HepG2 (cell line): ENCODE data around the gene SOST. TPM values are rescaled to one million over a fixed set of nuclear protein-coding genes. Genes with fewer than 3 reads are reported as not detected.

Experiments used
- CBX1 ChIP-seq: IDR thresholded peaks from one replicate; pipeline ENCODE4 v1.6.1; 2016; ENCODE audit warnings: antibody characterized with exemption, low read depth
- DMTF1 ChIP-seq: sonication (generic); formaldehyde crosslinking; IDR thresholded peaks from 2 replicates; pipeline ENCODE4 v1.4.0; 2020; ENCODE audit warnings: mild to moderate bottlenecking, missing genetic modification reagents
- ELF1 ChIP-seq: sonication (generic); formaldehyde crosslinking; IDR thresholded peaks from 2 replicates; pipeline ENCODE4 v1.4.0; 2020; ENCODE audit warnings: missing genetic modification reagents
- FOXO1 ChIP-seq: sonication (generic); formaldehyde crosslinking; IDR thresholded peaks from 2 replicates; pipeline ENCODE4 v1.4.0; 2020; ENCODE audit warnings: missing genetic modification reagents
- HOXD1 ChIP-seq: sonication (generic); formaldehyde crosslinking; IDR thresholded peaks from 2 replicates; pipeline ENCODE4 v1.5.0; 2020; ENCODE audit warnings: missing genetic modification reagents
- KDM5A ChIP-seq: fragments of 200-600 bp; sonication (generic); IDR thresholded peaks from 2 replicates; pipeline ENCODE4 v1.7.0; 2018; ENCODE audit warnings: antibody characterized with exemption, mild to moderate bottlenecking, low read length, borderline replicate concordance
- KLF15 ChIP-seq: sonication (generic); formaldehyde crosslinking; IDR thresholded peaks from 2 replicates; pipeline ENCODE4 v1.8.1; 2023; ENCODE audit warnings: borderline replicate concordance, mild to moderate bottlenecking, inconsistent platforms, missing genetic modification reagents, mixed read lengths
- LCORL ChIP-seq, 2 experiments: fragments of 450-650 bp in 1 of 2; sonication (generic) in 1 of 2; formaldehyde crosslinking in 1 of 2; IDR thresholded peaks; 2 replicates each; pipeline versions ENCODE4 v1.5.0 to v1.6.1; 2017 to 2020; ENCODE audit warnings: antibody characterized with exemption in 1 of 2, missing genetic modification reagents in 1 of 2
- MAFG ChIP-seq: sonication (generic); formaldehyde crosslinking; IDR thresholded peaks from 2 replicates; pipeline ENCODE4 v1.5.1; 2020; ENCODE audit warnings: mild to moderate bottlenecking, missing genetic modification reagents
- MED8 ChIP-seq: sonication (generic); formaldehyde crosslinking; IDR thresholded peaks from 2 replicates; pipeline ENCODE4 v1.8.1; 2023; ENCODE audit warnings: mild to moderate bottlenecking, missing genetic modification reagents; ENCODE audit not compliant: insufficient replicate concordance
- NCOA5 ChIP-seq: sonication (generic); formaldehyde crosslinking; IDR thresholded peaks from 2 replicates; pipeline ENCODE4 v1.4.0; 2020; ENCODE audit warnings: missing genetic modification reagents
- NCOR1 ChIP-seq: fragments of 200-600 bp; sonication (generic); IDR thresholded peaks from 2 replicates; pipeline ENCODE4 v1.7.0; 2017; ENCODE audit warnings: antibody characterized with exemption, low read length, borderline replicate concordance
- PITX1 ChIP-seq: sonication (generic); formaldehyde crosslinking; IDR thresholded peaks from 2 replicates; pipeline ENCODE4 v1.5.1; 2020; ENCODE audit warnings: mild to moderate bottlenecking, missing genetic modification reagents
- RBFOX2 ChIP-seq: fragments of 200-400 bp; formaldehyde crosslinking; IDR thresholded peaks from 2 replicates; pipeline ENCODE4 v1.6.1; 2017; ENCODE audit warnings: low read depth, mild to moderate bottlenecking, low read length
- SETDB1 ChIP-seq: sonication (generic); formaldehyde crosslinking; IDR thresholded peaks from 2 replicates; pipeline ENCODE4 v1.5.1; 2020; ENCODE audit warnings: missing genetic modification reagents, mild to moderate bottlenecking, borderline replicate concordance
- STAT5B ChIP-seq: sonication (generic); formaldehyde crosslinking; IDR thresholded peaks from 2 replicates; pipeline ENCODE4 v1.4.0; 2020; ENCODE audit warnings: missing genetic modification reagents
- TAF1 ChIP-seq: sonication (generic); formaldehyde crosslinking; IDR thresholded peaks from 2 replicates; pipeline ENCODE4 v1.4.0; 2020; ENCODE audit warnings: missing genetic modification reagents
- U2AF1 ChIP-seq: fragments of 200-400 bp; formaldehyde crosslinking; optimal IDR thresholded peaks from 2 replicates; pipeline ENCODE3; 2017; ENCODE audit warnings: mild to moderate bottlenecking, low read depth, low read length
- ZBTB42 ChIP-seq: sonication (generic); formaldehyde crosslinking; IDR thresholded peaks from 2 replicates; pipeline ENCODE4 v1.5.0; 2020; ENCODE audit warnings: mild to moderate bottlenecking, missing genetic modification reagents
- ZFX ChIP-seq: sonication (generic); formaldehyde crosslinking; IDR thresholded peaks from 2 replicates; pipeline ENCODE4 v1.4.0; 2020; ENCODE audit warnings: mild to moderate bottlenecking, low read depth, missing genetic modification reagents, moderate library complexity
- ZMYM2 ChIP-seq: sonication (generic); formaldehyde crosslinking; IDR thresholded peaks from 2 replicates; pipeline ENCODE4 v1.8.0; 2022; ENCODE audit warnings: mild to moderate bottlenecking, missing genetic modification reagents
- ZMYM3 ChIP-seq: sonication (generic); formaldehyde crosslinking; IDR thresholded peaks from 2 replicates; pipeline ENCODE4 v1.5.1; 2020; ENCODE audit warnings: mild to moderate bottlenecking, missing genetic modification reagents
- ZNF121 ChIP-seq: sonication (generic); formaldehyde crosslinking; IDR thresholded peaks from 2 replicates; pipeline ENCODE4 v1.5.0; 2020; ENCODE audit warnings: mild to moderate bottlenecking, missing genetic modification reagents
- ZNF460 ChIP-seq: sonication (generic); formaldehyde crosslinking; IDR thresholded peaks from 2 replicates; pipeline ENCODE4 v1.5.1; 2020; ENCODE audit warnings: missing genetic modification reagents, mild to moderate bottlenecking, borderline replicate concordance
- ZNF562 ChIP-seq: sonication (generic); formaldehyde crosslinking; IDR thresholded peaks from 2 replicates; pipeline ENCODE4 v1.8.0; 2022; ENCODE audit warnings: missing genetic modification reagents, borderline replicate concordance
- ZNF644 ChIP-seq: IDR thresholded peaks from 2 replicates; pipeline ENCODE4 v1.6.1; 2016; ENCODE audit warnings: low read depth
- ZNF713 ChIP-seq: sonication (generic); formaldehyde crosslinking; IDR thresholded peaks from 2 replicates; pipeline ENCODE4 v1.4.0; 2020; ENCODE audit warnings: mild to moderate bottlenecking, missing genetic modification reagents
- ZNF776 ChIP-seq: sonication (generic); formaldehyde crosslinking; IDR thresholded peaks from 2 replicates; pipeline ENCODE4 v1.4.0; 2020; ENCODE audit warnings: mild to moderate bottlenecking, missing genetic modification reagents
- ZNF781 ChIP-seq: sonication (generic); formaldehyde crosslinking; IDR thresholded peaks from 2 replicates; pipeline ENCODE4 v1.5.1; 2020; ENCODE audit warnings: borderline replicate concordance, mild to moderate bottlenecking, missing genetic modification reagents; ENCODE audit errors: not compliant biosample characterization
- ZSCAN22 ChIP-seq: sonication (generic); formaldehyde crosslinking; IDR thresholded peaks from 2 replicates; pipeline ENCODE4 v1.4.0; 2020; ENCODE audit warnings: mild to moderate bottlenecking, missing genetic modification reagents
- polyA plus RNA-seq, 8 experiments: library from polyadenylated mRNA; depleted of rRNA in 3 of 8; stranded (reverse) in 7 of 8; unstranded in 1 of 8; fragments of >200 nt; fragmentation: Illumina TruSeq in 4 of 8; extraction: Trizol in 4 of 8; gene quantifications; 2 replicates each; pipeline versions ENCODE4 v1.2.1 to v1.2.3, GENCODE V29; 2011 to 2016; ENCODE audit warnings: low read depth in 4 of 8, missing spikeins in 1 of 8, mixed read lengths in 1 of 8; ENCODE audit not compliant: insufficient read depth in 1 of 8
- total RNA-seq, 5 experiments: library from RNA; depleted of rRNA; stranded (reverse); fragments of >200 nt; fragmentation: Illumina TruSeq; extraction: Trizol; gene quantifications; 2 replicates each; pipeline ENCODE4 v1.2.3, GENCODE V29; 2016; ENCODE audit warnings: low read depth in 1 of 5
- TF ChIP-seq, protein P1 (sequence below): sonication (generic); formaldehyde crosslinking; IDR thresholded peaks from 2 replicates; pipeline ENCODE4 v1.5.0; 2020; ENCODE audit warnings: missing genetic modification reagents

Gene SOST
- total and polyA plus RNA-seq, 2 of the 13 experiments (the other 11 are each of a cell fraction or from before 2014, with no cell fraction given): not detected

DNA sequence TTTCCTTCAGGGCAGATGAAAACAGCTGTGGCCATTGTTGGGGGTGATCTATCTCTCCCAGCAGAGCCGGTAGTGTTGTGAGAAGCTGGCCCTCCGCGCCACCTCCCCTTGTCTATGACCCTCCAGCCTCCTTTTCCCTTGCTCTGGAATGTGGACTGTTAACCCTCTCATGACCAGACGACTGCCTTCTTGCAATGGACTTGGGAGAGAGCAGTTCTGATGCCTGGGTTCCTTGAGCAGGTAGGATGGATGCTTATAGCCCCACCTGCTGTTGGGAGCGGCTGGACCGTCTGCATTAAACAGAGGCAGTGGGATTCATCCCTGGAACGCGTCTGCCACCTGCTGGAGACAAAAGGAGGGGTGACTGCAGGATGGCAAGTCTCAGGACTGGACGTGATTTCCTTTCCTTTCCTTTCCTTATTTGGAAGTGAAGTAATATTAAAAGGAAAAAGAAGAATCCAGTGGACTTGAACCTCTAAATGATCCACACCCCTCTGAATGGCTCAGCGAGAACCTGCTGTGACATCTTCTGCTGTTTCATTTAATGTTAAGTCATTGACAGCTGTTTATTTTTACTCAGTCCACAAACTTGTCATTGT, 1.8 kb upstream of the SOST start (continued):
- TF ChIP-seq ZNF121 (CRISPR knock-in tag) (no peak), SETDB1 (CRISPR knock-in tag) (no peak), U2AF1 (no peak), DMTF1 (CRISPR knock-in tag) (no peak), MED8 (no peak), RBFOX2 (no peak), STAT5B (CRISPR knock-in tag) (no peak), ELF1 (CRISPR knock-in tag) (no peak), KDM5A (no peak), ZNF776 (CRISPR knock-in tag) (no peak), ZNF644 (CRISPR knock-in tag) (no peak), ZNF781 (CRISPR knock-in tag) (peak; percentile 91), ZNF460 (no peak), FOXO1 (CRISPR knock-in tag) (peak; percentile 56), NCOR1 (no peak), ZNF713 (no peak), PITX1 (peak; percentile 83; the same call in 1 of the 2 replicates), CBX1 (no peak), ZFX (peak; percentile 55; the same call in 1 of the 2 replicates), MAFG (CRISPR knock-in tag) (no peak), NCOA5 (CRISPR knock-in tag) (no peak), ZMYM2 (CRISPR knock-in tag) (no peak), HOXD1 (CRISPR knock-in tag) (no peak), ZNF562 (CRISPR knock-in tag) (no peak), ZBTB42 (CRISPR knock-in tag) (0 out of 2 replicates have a peak, but pooled peaks have one; percentile 68), ZSCAN22 (CRISPR knock-in tag) (no peak), ZMYM3 (CRISPR knock-in tag) (peak; percentile 52; the same call in 1 of the 2 replicates), TAF1 (no peak), KLF15 (CRISPR knock-in tag) (no peak), LCORL (IDR thresholded peaks at IDR 0.05) (no peak), LCORL (CRISPR knock-in tag; IDR thresholded peaks at IDR 0.05) (peak; percentile 84)
- TF ChIP-seq, protein P1, sequence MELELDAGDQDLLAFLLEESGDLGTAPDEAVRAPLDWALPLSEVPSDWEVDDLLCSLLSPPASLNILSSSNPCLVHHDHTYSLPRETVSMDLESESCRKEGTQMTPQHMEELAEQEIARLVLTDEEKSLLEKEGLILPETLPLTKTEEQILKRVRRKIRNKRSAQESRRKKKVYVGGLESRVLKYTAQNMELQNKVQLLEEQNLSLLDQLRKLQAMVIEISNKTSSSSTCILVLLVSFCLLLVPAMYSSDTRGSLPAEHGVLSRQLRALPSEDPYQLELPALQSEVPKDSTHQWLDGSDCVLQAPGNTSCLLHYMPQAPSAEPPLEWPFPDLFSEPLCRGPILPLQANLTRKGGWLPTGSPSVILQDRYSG: no peak
